Measurements from ENCODE around the gene CRYBG1.

CRYBG1 gene

DNA sequence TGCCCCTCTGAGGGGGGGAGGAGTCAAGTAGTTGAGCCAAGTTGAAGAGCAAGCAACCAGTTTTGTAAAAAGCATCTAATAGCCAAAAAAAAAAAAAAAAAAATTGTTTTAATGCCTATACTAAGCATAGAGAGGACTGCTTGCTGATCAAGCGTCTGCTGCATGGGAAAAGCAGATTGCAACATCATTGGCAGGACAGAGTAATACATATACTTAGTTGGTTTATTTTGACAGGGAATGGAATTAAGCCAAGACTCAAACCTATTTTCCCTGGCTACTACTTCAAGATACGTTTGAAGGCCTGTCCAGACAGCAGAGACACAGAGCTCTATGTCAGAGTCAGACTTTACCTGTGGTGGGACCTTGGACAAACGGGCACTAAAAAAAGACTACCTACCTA, 148.3 kb downstream of the CRYBG1 start:
- TF ChIP-seq NFIC (IDR thresholded peaks at IDR 0.05) (no peak), TCF12 (IDR thresholded peaks at IDR 0.05; ENCODE audit: low read depth) (no peak), FOXM1 (IDR thresholded peaks at IDR 0.05; ENCODE audit: borderline replicate concordance, low read depth) (no peak), RAD21 (IDR thresholded peaks at IDR 0.05; ENCODE audit: low read depth) (no peak), EGR1 (IDR thresholded peaks at IDR 0.05) (no peak), EP300 (IDR thresholded peaks at IDR 0.05; ENCODE audit: borderline replicate concordance) (no peak), TAF1 (IDR thresholded peaks at IDR 0.05; ENCODE audit: low read depth) (no peak), TEAD4 (IDR thresholded peaks at IDR 0.05) (no peak), CEBPB (IDR thresholded peaks at IDR 0.05) (no peak), CREB1 (IDR thresholded peaks at IDR 0.05; ENCODE audit: low read depth) (no peak), ZBTB7A (IDR thresholded peaks at IDR 0.05; ENCODE audit: low read depth) (no peak), YY1 (IDR thresholded peaks at IDR 0.05; ENCODE audit: low read depth) (no peak)
- TF ChIP-seq, protein P1, sequence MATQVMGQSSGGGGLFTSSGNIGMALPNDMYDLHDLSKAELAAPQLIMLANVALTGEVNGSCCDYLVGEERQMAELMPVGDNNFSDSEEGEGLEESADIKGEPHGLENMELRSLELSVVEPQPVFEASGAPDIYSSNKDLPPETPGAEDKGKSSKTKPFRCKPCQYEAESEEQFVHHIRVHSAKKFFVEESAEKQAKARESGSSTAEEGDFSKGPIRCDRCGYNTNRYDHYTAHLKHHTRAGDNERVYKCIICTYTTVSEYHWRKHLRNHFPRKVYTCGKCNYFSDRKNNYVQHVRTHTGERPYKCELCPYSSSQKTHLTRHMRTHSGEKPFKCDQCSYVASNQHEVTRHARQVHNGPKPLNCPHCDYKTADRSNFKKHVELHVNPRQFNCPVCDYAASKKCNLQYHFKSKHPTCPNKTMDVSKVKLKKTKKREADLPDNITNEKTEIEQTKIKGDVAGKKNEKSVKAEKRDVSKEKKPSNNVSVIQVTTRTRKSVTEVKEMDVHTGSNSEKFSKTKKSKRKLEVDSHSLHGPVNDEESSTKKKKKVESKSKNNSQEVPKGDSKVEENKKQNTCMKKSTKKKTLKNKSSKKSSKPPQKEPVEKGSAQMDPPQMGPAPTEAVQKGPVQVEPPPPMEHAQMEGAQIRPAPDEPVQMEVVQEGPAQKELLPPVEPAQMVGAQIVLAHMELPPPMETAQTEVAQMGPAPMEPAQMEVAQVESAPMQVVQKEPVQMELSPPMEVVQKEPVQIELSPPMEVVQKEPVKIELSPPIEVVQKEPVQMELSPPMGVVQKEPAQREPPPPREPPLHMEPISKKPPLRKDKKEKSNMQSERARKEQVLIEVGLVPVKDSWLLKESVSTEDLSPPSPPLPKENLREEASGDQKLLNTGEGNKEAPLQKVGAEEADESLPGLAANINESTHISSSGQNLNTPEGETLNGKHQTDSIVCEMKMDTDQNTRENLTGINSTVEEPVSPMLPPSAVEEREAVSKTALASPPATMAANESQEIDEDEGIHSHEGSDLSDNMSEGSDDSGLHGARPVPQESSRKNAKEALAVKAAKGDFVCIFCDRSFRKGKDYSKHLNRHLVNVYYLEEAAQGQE (IDR thresholded peaks at IDR 0.05; ENCODE audit: low read depth) = no peak
- TF ChIP-seq, protein P2, sequence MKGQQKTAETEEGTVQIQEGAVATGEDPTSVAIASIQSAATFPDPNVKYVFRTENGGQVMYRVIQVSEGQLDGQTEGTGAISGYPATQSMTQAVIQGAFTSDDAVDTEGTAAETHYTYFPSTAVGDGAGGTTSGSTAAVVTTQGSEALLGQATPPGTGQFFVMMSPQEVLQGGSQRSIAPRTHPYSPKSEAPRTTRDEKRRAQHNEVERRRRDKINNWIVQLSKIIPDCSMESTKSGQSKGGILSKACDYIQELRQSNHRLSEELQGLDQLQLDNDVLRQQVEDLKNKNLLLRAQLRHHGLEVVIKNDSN (IDR thresholded peaks at IDR 0.05) = no peak
- TF ChIP-seq, protein P3, sequence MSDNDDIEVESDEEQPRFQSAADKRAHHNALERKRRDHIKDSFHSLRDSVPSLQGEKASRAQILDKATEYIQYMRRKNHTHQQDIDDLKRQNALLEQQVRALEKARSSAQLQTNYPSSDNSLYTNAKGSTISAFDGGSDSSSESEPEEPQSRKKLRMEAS (IDR thresholded peaks at IDR 0.05) = no peak

DNA sequence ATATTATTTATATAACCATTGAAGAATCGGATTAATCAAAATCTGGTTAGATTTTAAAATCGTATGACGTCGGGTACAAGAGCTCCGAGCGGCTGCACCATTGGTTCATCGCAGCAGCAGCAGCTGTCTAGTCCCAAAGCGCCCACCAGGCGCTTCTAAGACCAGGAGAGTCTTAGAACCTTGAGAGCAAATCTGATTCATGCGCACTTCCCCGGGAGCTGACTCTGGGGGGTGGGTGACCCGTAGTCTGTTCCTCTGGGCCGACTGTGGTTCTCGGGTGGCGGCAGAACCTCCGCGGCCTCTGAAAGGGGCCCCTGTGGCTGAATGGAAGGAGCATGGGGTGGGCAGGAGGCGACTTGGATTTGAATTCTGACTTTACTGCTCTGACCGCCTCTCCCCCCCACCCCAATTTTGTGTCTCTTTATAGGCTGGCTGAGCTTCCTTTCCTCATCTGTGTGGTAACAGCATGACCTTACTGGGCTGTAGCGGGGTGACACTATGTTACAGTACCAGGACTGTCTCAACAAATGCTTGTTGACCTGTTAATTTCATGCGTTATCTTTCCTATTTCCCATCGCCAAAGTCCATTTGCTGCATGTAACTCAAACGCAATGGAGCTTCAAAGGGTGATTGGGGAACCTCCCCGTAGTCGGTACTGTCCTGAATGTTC, 149.0 kb downstream of the CRYBG1 start:
- TF ChIP-seq, protein P1 (IDR thresholded peaks at IDR 0.05; ENCODE audit: low read depth) = no peak
- TF ChIP-seq CEBPB (IDR thresholded peaks at IDR 0.05) (no peak), FOXM1 (IDR thresholded peaks at IDR 0.05; ENCODE audit: borderline replicate concordance, low read depth) (no peak), ZBTB7A (IDR thresholded peaks at IDR 0.05; ENCODE audit: low read depth) (no peak)

GRCh38 chr6:106510090-106510970, 149.8 kb downstream of the CRYBG1 start:
- TF ChIP-seq, protein P3 (IDR thresholded peaks at IDR 0.05) = 0 out of 2 replicates have a peak, but pooled peaks have one; percentile 29
- TF ChIP-seq CREB1 (IDR thresholded peaks at IDR 0.05; ENCODE audit: low read depth) (no peak), ZBTB7A (IDR thresholded peaks at IDR 0.05; ENCODE audit: low read depth) (0 out of 2 replicates have a peak, but pooled peaks have one; percentile 48), YY1 (IDR thresholded peaks at IDR 0.05; ENCODE audit: low read depth) (no peak)

DNA sequence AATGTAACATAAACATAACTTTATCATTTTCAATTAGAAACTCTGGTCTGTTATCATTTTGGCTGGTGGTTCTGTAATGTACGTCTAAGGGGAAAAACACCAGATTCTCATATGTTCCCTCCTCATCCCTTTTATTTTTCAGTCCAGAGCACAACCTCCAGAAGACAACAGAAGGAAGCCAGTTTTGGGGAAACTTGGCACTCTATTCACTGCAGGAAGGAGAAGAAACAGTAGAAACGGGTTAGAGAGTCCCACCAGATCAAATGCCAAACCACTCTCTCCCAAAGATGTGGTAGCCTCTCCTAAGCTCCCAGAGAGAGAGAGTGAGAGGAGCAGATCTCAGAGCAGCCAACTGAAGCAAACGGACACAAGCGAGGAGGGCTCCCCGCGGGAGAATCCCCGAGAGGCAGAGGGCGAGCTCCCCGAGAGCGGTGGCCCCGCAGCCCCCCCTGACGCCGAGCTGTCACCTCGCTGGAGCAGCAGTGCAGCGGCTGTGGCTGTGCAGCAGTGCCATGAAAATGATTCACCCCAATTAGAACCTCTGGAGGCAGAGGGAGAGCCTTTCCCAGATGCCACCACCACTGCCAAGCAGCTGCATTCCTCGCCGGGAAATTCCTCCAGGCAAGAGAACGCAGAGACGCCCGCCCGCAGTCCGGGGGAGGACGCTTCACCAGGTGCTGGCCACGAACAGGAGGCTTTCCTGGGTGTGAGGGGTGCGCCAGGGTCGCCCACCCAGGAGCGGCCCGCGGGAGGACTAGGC, 151.0 kb downstream of the CRYBG1 start:
- TF ChIP-seq, protein P3 (IDR thresholded peaks at IDR 0.05) = no peak
- TF ChIP-seq, protein P2 (IDR thresholded peaks at IDR 0.05) = no peak
- TF ChIP-seq ZBTB7A (IDR thresholded peaks at IDR 0.05; ENCODE audit: low read depth) = no peak
- no peak for TF ChIP-seq TCF12 (IDR thresholded peaks at IDR 0.05; ENCODE audit: low read depth)
- TF ChIP-seq, protein P1 (IDR thresholded peaks at IDR 0.05; ENCODE audit: low read depth) = no peak
- no peak for TF ChIP-seq TEAD4 (IDR thresholded peaks at IDR 0.05)
- TF ChIP-seq EGR1 (IDR thresholded peaks at IDR 0.05) = no peak

All from Ishikawa (cell line).